KMS-11 (cell line): Measurements from ENCODE around the gene PTCH1.

Experiments
- H2AFZ ChIP-seq: fragments of 200-600 bp; sonication (generic); 2 replicates; pipeline ENCODE4 v1.6.1; 2016; ENCODE audit warnings: antibody characterized with exemption, mixed run types, low read depth
- H3K27ac ChIP-seq: fragments of 200-600 bp; sonication (generic); 2 replicates; pipeline ENCODE4 v1.6.1; 2016; ENCODE audit warnings: mild to moderate bottlenecking, mixed run types
- H3K27me3 ChIP-seq: fragments of 200-600 bp; sonication (generic); 2 replicates; pipeline ENCODE4 v1.6.1; 2017; ENCODE audit warnings: mild to moderate bottlenecking, low read depth, mixed run types, moderate library complexity; ENCODE audit not compliant: insufficient read depth
- H3K36me3 ChIP-seq: fragments of 200-600 bp; sonication (generic); 2 replicates; pipeline ENCODE4 v1.6.1; 2017; ENCODE audit warnings: mild to moderate bottlenecking, mixed run types; ENCODE audit not compliant: insufficient read depth
- H3K4me1 ChIP-seq: fragments of 200-600 bp; sonication (generic); 2 replicates; pipeline ENCODE4 v1.6.1; 2016; ENCODE audit warnings: mild to moderate bottlenecking, low read depth, mixed run types; ENCODE audit not compliant: poor library complexity, severe bottlenecking
- H3K4me2 ChIP-seq: fragments of 200-600 bp; sonication (generic); 2 replicates; pipeline ENCODE4 v1.7.0; 2016; ENCODE audit warnings: mild to moderate bottlenecking, mixed run types
- H3K4me3 ChIP-seq: fragments of 200-600 bp; sonication (generic); IDR thresholded peaks from 2 replicates; pipeline ENCODE4 v1.6.1; 2017; ENCODE audit warnings: low read depth, low read length, mixed read lengths; ENCODE audit not compliant: insufficient read depth
- H3K79me2 ChIP-seq: fragments of 200-600 bp; sonication (generic); 2 replicates; pipeline ENCODE4 v1.6.1; 2016; ENCODE audit warnings: low read depth, mixed run types; ENCODE audit not compliant: insufficient read depth
- H3K9ac ChIP-seq: fragments of 200-600 bp; sonication (generic); 2 replicates; pipeline ENCODE4 v1.6.1; 2016; ENCODE audit warnings: mild to moderate bottlenecking, mixed run types
- H4K20me1 ChIP-seq: fragments of 200-600 bp; sonication (generic); 2 replicates; pipeline ENCODE4 v1.6.1; 2016; ENCODE audit warnings: mild to moderate bottlenecking, mixed run types; ENCODE audit not compliant: insufficient read depth
- TF ChIP-seq, protein P1 (sequence below): fragments of 200-600 bp; sonication (generic); conservative IDR thresholded peaks from 2 replicates; pipeline ENCODE4 v1.6.1; 2017; ENCODE audit warnings: low read depth, mild to moderate bottlenecking, antibody characterized with exemption, low read length, moderate library complexity, mixed read lengths

PTCH1 gene

DNA sequence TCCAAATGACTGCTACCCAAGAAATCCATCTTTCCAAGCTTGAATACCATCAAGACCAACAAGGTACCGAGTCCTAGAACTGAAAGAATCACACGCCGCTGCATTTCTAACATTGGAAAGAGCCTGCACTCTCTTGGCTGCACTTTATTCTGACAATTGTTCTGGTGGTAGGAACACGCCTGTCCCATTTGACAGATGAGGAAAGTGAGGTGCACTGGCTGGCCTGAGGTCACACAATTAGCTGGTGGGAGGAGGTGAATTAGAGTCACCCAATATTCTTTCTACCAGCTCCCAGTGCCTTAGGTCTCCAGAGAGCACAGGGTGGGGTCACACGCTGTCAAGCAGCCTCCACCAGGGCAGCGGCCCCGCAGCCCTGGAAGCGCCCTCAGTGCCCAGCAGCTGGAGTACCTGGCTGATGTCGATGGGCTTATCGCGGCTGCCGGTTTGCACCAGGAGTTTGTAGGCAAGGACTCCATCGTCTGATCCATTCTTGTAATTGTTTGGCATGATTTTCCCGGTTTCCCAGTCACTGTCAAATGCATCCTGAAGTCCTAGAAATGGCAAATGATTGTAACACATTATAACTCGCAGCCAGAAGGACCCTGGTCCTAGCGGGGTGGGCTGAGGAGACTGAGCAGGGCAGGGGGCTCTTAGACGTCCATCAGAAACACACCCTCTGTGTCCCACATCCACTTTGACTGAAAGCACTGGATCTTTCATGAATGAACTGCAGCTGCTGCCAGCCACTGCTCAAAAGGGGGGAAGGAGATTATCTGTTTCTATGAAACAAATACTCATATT is 55.1 kb downstream of the PTCH1 start:
- Histone ChIP-seq H3K4me1 (peaks cover 49% of the 10 kb centered on the region), H3K27ac (peak overlapping the region; percentile 98), H3K79me2 (no peaks in the 10 kb centered on the region), H3K9ac (peak overlapping the region; percentile 80; the same call in 1 of the 2 replicates), H4K20me1 (no peaks in the 10 kb centered on the region), H2AFZ (peak overlapping the region; percentile 23; the same call in 1 of the 2 replicates), H3K36me3 (0 out of 2 replicates have a peak, but pooled peaks cover 2% of the 10 kb centered on the region), H3K27me3 (no peaks in the 10 kb centered on the region), H3K4me2 (peak overlapping the region; percentile 57), H3K4me3 (no peak overlapping the region)
- TF ChIP-seq, protein P1, sequence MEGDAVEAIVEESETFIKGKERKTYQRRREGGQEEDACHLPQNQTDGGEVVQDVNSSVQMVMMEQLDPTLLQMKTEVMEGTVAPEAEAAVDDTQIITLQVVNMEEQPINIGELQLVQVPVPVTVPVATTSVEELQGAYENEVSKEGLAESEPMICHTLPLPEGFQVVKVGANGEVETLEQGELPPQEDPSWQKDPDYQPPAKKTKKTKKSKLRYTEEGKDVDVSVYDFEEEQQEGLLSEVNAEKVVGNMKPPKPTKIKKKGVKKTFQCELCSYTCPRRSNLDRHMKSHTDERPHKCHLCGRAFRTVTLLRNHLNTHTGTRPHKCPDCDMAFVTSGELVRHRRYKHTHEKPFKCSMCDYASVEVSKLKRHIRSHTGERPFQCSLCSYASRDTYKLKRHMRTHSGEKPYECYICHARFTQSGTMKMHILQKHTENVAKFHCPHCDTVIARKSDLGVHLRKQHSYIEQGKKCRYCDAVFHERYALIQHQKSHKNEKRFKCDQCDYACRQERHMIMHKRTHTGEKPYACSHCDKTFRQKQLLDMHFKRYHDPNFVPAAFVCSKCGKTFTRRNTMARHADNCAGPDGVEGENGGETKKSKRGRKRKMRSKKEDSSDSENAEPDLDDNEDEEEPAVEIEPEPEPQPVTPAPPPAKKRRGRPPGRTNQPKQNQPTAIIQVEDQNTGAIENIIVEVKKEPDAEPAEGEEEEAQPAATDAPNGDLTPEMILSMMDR = no peak

- Histone ChIP-seq H3K4me1 (peaks cover 41% of the 10 kb centered on the region), H2AFZ (no peak overlapping the region), H3K4me3 (no peak overlapping the region), H3K27ac (no peak overlapping the region), H3K79me2 (no peaks in the 10 kb centered on the region), H3K36me3 (0 out of 2 replicates have a peak, but pooled peaks cover 7% of the 10 kb centered on the region), H3K9ac (no peak overlapping the region), H3K27me3 (no peaks in the 10 kb centered on the region), H3K4me2 (peak overlapping the region; percentile 57; the same call in 1 of the 2 replicates), H4K20me1 (no peaks in the 10 kb centered on the region)
- TF ChIP-seq, protein P1 = no peak
These were observed 56.1 kb downstream of the PTCH1 start for GRCh38 chr9:95460518-95461164.

GRCh38 chr9:95459851-95460517 is 56.8 kb downstream of the PTCH1 start:
- no peak overlapping the region for H3K4me2 ChIP-seq
- TF ChIP-seq, protein P1 = no peak
- no peak overlapping the region for H3K4me3 ChIP-seq
- no peak overlapping the region for H3K9ac ChIP-seq
- H3K4me1 ChIP-seq = peaks cover 34% of the 10 kb centered on the region
- H2AFZ ChIP-seq = no peak overlapping the region
- no peaks in the 10 kb centered on the region for H3K79me2 ChIP-seq
- no peaks in the 10 kb centered on the region for H3K27me3 ChIP-seq
- no peaks in the 10 kb centered on the region for H4K20me1 ChIP-seq
- no peak overlapping the region for H3K27ac ChIP-seq
- 0 out of 2 replicates have a peak, but pooled peaks cover 7% of the 10 kb centered on the region for H3K36me3 ChIP-seq

DNA sequence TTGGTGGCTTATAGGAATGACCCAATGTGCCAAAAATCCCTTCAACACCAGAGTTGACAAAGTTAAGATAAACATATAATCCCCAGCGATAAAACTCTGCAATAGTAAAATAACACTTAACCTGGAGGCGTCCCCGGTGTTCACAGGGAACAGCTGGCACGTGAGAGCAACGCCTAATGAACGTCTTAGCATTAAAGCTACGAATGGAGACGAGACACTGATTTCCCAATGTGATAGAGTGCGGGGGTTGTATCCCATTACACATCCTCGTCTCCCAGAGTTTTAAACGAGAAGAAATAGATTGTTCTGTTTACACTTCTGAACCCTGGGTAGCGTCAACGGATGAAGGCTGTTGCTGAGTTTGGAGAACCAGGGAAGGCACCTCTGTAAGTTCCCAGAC is 57.6 kb downstream of the PTCH1 start:
- TF ChIP-seq, protein P1 = no peak
- no peak overlapping the region for H3K9ac ChIP-seq
- no peak overlapping the region for H3K4me3 ChIP-seq
- no peaks in the 10 kb centered on the region for H3K27me3 ChIP-seq
- H3K4me2 ChIP-seq = no peak overlapping the region
- H3K36me3 ChIP-seq = 0 out of 2 replicates have a peak, but pooled peaks cover 7% of the 10 kb centered on the region
- H2AFZ ChIP-seq = no peak overlapping the region
- peaks cover 26% of the 10 kb centered on the region for H3K4me1 ChIP-seq
- no peaks in the 10 kb centered on the region for H4K20me1 ChIP-seq
- H3K79me2 ChIP-seq = no peaks in the 10 kb centered on the region
- no peak overlapping the region for H3K27ac ChIP-seq
